LNCaP clone FGC (cell line): ENCODE results near the gene LASP1.

Source experiments
- DNase-seq: peaks from one replicate; pipeline ENCODE4 v3.0.0-alpha.2; 2011; ENCODE audit warnings: low read depth
- H3K4me3 ChIP-seq: 2 replicates; pipeline ENCODE4 v1.5.1; 2011; ENCODE audit warnings: mild to moderate bottlenecking, low read depth, low read length, control low read depth
- TF ChIP-seq, protein P1 (sequence below): IDR thresholded peaks from 2 replicates; pipeline ENCODE4 v1.5.1; 2012; ENCODE audit warnings: mild to moderate bottlenecking; ENCODE audit not compliant: control insufficient read depth, insufficient read depth; ENCODE audit errors: extremely low read depth

The LASP1 gene

DNA sequence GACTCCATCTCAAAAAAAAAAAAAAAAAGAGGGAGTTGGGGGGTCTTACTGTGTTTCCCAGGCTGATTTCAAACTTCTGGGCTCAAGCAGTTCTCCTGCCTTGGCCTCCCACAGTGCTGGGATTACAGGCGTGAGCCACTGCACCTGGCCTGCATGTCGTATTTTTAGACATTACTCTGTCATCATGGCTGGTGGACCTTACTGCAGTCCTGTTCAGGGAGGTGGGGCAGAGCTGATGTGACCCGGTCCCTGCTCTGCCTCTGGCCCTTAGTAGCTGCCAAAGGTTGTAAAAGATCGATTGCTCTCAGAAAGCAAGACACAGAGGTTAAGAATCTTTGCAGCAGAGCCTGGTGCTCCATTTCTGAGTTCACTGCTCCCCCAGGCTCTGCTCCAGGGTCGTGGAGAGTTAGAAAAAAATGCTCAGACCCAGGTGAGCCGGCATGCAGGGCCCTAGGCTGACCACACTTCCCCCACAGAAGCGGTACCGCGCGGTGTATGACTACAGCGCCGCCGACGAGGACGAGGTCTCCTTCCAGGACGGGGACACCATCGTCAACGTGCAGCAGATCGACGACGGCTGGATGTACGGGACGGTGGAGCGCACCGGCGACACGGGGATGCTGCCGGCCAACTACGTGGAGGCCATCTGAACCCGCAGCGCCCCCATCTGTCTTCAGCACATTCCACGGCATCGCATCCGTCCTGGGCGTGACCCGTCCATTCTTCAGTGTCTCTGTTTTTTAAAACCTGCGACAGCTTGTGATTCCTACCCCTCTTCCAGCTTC lies 48.5 kb downstream of the LASP1 start:
- TF ChIP-seq, protein P1, sequence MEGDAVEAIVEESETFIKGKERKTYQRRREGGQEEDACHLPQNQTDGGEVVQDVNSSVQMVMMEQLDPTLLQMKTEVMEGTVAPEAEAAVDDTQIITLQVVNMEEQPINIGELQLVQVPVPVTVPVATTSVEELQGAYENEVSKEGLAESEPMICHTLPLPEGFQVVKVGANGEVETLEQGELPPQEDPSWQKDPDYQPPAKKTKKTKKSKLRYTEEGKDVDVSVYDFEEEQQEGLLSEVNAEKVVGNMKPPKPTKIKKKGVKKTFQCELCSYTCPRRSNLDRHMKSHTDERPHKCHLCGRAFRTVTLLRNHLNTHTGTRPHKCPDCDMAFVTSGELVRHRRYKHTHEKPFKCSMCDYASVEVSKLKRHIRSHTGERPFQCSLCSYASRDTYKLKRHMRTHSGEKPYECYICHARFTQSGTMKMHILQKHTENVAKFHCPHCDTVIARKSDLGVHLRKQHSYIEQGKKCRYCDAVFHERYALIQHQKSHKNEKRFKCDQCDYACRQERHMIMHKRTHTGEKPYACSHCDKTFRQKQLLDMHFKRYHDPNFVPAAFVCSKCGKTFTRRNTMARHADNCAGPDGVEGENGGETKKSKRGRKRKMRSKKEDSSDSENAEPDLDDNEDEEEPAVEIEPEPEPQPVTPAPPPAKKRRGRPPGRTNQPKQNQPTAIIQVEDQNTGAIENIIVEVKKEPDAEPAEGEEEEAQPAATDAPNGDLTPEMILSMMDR = no peak
- DNase-seq = no peak

DNA sequence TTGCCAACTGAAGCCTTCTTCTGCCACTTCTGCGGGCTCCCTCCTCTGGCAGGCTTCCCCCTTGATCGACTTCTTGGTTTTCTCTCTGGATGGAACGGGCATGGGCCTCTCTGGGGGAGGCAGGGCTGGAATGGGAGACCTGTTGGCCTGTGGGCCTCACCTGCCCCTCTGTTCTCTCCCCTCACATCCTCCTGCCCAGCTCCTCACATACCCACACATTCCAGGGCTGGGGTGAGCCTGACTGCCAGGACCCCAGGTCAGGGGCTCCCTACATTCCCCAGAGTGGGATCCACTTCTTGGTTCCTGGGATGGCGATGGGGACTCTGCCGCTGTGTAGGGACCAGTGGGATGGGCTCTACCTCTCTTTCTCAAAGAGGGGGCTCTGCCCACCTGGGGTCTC lies 49.1 kb downstream of the LASP1 start:
- DNase-seq = no peak
- no peak overlapping the region for H3K4me3 ChIP-seq

More for the DNA sequence above, 48.5 kb downstream of the LASP1 start:
- H3K4me3 ChIP-seq = no peak overlapping the region

DNA sequence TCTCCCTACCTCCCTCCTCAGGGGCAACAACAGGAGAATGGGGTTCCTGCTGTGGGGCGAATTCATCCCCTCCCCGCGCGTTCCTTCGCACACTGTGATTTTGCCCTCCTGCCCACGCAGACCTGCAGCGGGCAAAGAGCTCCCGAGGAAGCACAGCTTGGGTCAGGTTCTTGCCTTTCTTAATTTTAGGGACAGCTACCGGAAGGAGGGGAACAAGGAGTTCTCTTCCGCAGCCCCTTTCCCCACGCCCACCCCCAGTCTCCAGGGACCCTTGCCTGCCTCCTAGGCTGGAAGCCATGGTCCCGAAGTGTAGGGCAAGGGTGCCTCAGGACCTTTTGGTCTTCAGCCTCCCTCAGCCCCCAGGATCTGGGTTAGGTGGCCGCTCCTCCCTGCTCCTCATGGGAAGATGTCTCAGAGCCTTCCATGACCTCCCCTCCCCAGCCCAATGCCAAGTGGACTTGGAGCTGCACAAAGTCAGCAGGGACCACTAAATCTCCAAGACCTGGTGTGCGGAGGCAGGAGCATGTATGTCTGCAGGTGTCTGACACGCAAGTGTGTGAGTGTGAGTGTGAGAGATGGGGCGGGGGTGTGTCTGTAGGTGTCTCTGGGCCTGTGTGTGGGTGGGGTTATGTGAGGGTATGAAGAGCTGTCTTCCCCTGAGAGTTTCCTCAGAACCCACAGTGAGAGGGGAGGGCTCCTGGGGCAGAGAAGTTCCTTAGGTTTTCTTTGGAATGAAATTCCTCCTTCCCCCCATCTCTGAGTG lies 49.6 kb downstream of the LASP1 start:
- TF ChIP-seq, protein P1 = no peak
- no peak overlapping the region for H3K4me3 ChIP-seq
- DNase-seq = no peak

More for the DNA sequence above, 49.1 kb downstream of the LASP1 start:
- TF ChIP-seq, protein P1 = no peak

DNA sequence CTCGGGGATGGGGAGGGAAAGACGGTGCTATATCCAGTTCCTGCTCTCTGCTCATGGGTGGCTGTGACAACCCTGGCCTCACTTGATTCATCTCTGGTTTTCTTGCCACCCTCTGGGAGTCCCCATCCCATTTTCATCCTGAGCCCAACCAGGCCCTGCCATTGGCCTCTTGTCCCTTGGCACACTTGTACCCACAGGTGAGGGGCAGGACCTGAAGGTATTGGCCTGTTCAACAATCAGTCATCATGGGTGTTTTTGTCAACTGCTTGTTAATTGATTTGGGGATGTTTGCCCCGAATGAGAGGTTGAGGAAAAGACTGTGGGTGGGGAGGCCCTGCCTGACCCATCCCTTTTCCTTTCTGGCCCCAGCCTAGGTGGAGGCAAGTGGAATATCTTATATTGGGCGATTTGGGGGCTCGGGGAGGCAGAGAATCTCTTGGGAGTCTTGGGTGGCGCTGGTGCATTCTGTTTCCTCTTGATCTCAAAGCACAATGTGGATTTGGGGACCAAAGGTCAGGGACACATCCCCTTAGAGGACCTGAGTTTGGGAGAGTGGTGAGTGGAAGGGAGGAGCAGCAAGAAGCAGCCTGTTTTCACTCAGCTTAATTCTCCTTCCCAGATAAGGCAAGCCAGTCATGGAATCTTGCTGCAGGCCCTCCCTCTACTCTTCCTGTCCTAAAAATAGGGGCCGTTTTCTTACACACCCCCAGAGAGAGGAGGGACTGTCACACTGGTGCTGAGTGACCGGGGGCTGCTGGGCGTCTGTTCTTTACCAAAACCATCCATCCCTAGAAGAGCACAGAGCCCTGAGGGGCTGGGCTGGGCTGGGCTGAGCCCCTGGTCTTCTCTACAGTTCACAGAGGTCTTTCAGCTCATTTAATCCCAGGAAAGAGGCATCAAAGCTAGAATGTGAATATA lies 50.8 kb downstream of the LASP1 start:
- TF ChIP-seq, protein P1 = no peak
- H3K4me3 ChIP-seq = no peak overlapping the region
- DNase-seq = no peak

DNA sequence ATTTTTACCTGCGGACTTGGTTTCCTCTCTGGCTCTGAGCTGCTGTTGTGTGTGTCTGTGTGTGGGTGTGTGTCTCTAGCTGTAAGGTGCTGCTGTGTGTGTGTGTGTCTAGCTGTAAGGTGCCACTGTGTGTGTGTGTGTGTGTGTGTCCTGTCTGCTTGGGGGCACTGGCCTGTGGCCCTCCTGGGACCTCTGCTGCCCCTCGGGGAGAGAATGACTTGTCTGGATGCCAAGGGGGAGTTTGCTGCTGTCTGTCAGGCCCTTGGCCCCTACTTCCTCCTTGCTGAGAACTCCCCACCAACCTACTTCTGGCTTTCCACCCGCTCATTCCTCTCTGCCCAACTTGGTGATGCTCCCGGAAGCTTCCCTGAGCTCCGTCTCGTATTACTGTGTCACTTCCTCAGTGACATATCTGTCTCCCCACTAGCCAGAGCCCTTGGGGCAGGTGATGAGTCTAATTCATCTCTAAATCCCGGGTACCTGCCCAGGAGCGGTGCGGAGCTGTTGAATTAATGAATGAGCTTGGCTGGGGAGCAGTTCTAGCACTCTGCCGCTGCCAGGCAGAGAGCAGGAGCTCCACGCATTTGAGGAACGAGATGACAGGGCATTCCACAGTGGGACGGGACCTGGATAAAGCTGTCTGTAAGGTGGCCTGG lies 52.0 kb downstream of the LASP1 start:
- H3K4me3 ChIP-seq = no peak overlapping the region
- DNase-seq = no peak
- TF ChIP-seq, protein P1 = no peak
